WTC11 (cell line): ENCODE results near the gene CHST6. TPM values are rescaled to one million over a fixed set of nuclear protein-coding genes. Genes with fewer than 3 reads are reported as not detected.
A peak's percentile ranks its signal among the peaks of the same experiment; 100 is the strongest.

ENCODE experiments used
- ATAC-seq: fragments of 200-7000 bp; cut with Tn5 transposase; 2 replicates; pipeline ENCODE4 v1.10.0; 2021; ENCODE audit warnings: mild to moderate bottlenecking, moderate library complexity
- CTCF ChIA-PET: fragments of 300-600 bp; sonication (Branson Sonifier 250); formaldehyde crosslinking; loops from one replicate; lab custom pipeline; 2021; ENCODE audit warnings: antibody characterized with exemption; lab: Charles Lee
- POLR2A ChIA-PET: fragments of 350-600 bp; sonication (Branson Sonifier 250); formaldehyde crosslinking; loops from one replicate; lab custom pipeline; 2021; ENCODE audit warnings: antibody characterized with exemption; lab: Charles Lee
- DNase-seq: peaks from one replicate; pipeline ENCODE4 v3.0.0; 2021; ENCODE audit warnings: low spot score
- H3K27ac Mint-ChIP-seq: 2 replicates; pipeline ENCODE4 v1.8.0; 2021; ENCODE audit warnings: mixed read lengths
- H3K27me3 Mint-ChIP-seq: 2 replicates; pipeline ENCODE4 v1.8.0; 2021; ENCODE audit warnings: low read depth, mild to moderate bottlenecking, moderate library complexity, mixed read lengths
- H3K36me3 Mint-ChIP-seq: 2 replicates; pipeline ENCODE4 v1.8.0; 2021; ENCODE audit warnings: mixed read lengths
- H3K4me1 Mint-ChIP-seq: 2 replicates; pipeline ENCODE4 v1.8.0; 2022; ENCODE audit warnings: mixed read lengths
- H3K4me3 Mint-ChIP-seq: 2 replicates; pipeline ENCODE4 v1.8.0; 2021; ENCODE audit warnings: mild to moderate bottlenecking, moderate library complexity, mixed read lengths
- H3K9me3 Mint-ChIP-seq: 2 replicates; pipeline ENCODE4 v1.8.0; 2021; ENCODE audit warnings: mixed read lengths
- CREM ChIP-seq: sonication (generic); formaldehyde crosslinking; IDR thresholded peaks from 2 replicates; pipeline ENCODE4 v1.8.1; 2022; ENCODE audit warnings: mild to moderate bottlenecking, missing genetic modification reagents, moderate library complexity
- CTCF ChIP-seq: fragments of 200-600 bp; IDR thresholded peaks from 2 replicates; pipeline ENCODE4 v1.8.0; 2022; ENCODE audit warnings: antibody characterized with exemption
- ERG ChIP-seq: fragments of 250-450 bp; sonication (Bioruptor Pico); IDR thresholded peaks from 2 replicates; pipeline ENCODE4 v1.8.0; 2021; ENCODE audit warnings: mild to moderate bottlenecking
- FOXJ3 ChIP-seq: sonication (generic); formaldehyde crosslinking; IDR thresholded peaks from 2 replicates; pipeline ENCODE4 v1.9.0; 2021; ENCODE audit warnings: missing genetic modification reagents, mild to moderate bottlenecking, borderline replicate concordance
- FOXP4 ChIP-seq: sonication (generic); formaldehyde crosslinking; IDR thresholded peaks from 2 replicates; pipeline ENCODE4 v1.8.0; 2022; ENCODE audit warnings: mild to moderate bottlenecking, missing genetic modification reagents
- GABPB1 ChIP-seq: sonication (generic); formaldehyde crosslinking; IDR thresholded peaks from 2 replicates; pipeline ENCODE4 v1.8.1; 2023; ENCODE audit warnings: mild to moderate bottlenecking, missing genetic modification reagents
- NR1H2 ChIP-seq: sonication (generic); formaldehyde crosslinking; IDR thresholded peaks from 2 replicates; pipeline ENCODE4 v1.9.0; 2021; ENCODE audit warnings: mild to moderate bottlenecking, moderate library complexity, missing genetic modification reagents
- PRDM15 ChIP-seq: sonication (generic); formaldehyde crosslinking; IDR thresholded peaks from 2 replicates; pipeline ENCODE4 v1.8.0; 2022; ENCODE audit warnings: missing genetic modification reagents
- SP1 ChIP-seq: sonication (generic); formaldehyde crosslinking; conservative IDR thresholded peaks from 2 replicates; pipeline ENCODE4 v1.8.1; 2022; ENCODE audit warnings: missing genetic modification reagents
- TEAD4 ChIP-seq: sonication (generic); formaldehyde crosslinking; IDR thresholded peaks from 2 replicates; pipeline ENCODE4 v1.8.0; 2022; ENCODE audit warnings: mild to moderate bottlenecking, missing genetic modification reagents
- TP53 ChIP-seq: sonication (generic); formaldehyde crosslinking; IDR thresholded peaks from 2 replicates; pipeline ENCODE4 v1.8.1; 2023; ENCODE audit warnings: mild to moderate bottlenecking, missing genetic modification reagents
- ZNF317 ChIP-seq: sonication (generic); formaldehyde crosslinking; IDR thresholded peaks from 2 replicates; pipeline ENCODE4 v1.8.1; 2023; ENCODE audit warnings: low read depth, mild to moderate bottlenecking, moderate library complexity, missing genetic modification reagents, borderline replicate concordance
- ZNF512 ChIP-seq: sonication (generic); formaldehyde crosslinking; IDR thresholded peaks from 2 replicates; pipeline ENCODE4 v1.8.1; 2022; ENCODE audit warnings: missing genetic modification reagents, borderline replicate concordance
- total RNA-seq: library from RNA; stranded (reverse); gene quantifications from 3 replicates; pipeline ENCODE4 v1.2.3, GENCODE V29; 2021

The CHST6 gene
- total RNA-seq, 1 experiment from 2014 or later: 20.2 TPM

- peak overlapping the region; percentile 84 for H3K27ac Mint-ChIP-seq
- H3K27me3 Mint-ChIP-seq: no peaks in the 10 kb centered on the region
- no peak for ATAC-seq
- ChIA-PET POLR2A (no interaction called here), CTCF (interaction anchor here (0.9 to 5.1 kb wide), 13 partner anchors 8 to 148 kb away, joined by 3 to 55 read pairs (median 4); partner anchors contain the start of genes CHST6, GABARAPL2 and TMEM170A)
- no peak for TF ChIP-seq CREM (CRISPR knock-in tag)
- TF ChIP-seq GABPB1: peak; percentile 65
- no peak for TF ChIP-seq FOXJ3 (CRISPR knock-in tag)
- no peak for TF ChIP-seq ERG
- no peak for TF ChIP-seq FOXP4 (CRISPR knock-in tag)
- peaks cover 16% of the 10 kb centered on the region for H3K36me3 Mint-ChIP-seq
- H3K4me1 Mint-ChIP-seq: peaks cover 23% of the 10 kb centered on the region
- no peak overlapping the region for H3K4me3 Mint-ChIP-seq
- H3K9me3 Mint-ChIP-seq: peaks cover 6% of the 10 kb centered on the region; the same call in 1 of the 2 replicates
- DNase-seq: no peak
Measured at GRCh38 chr16:75472908-75473877, 22.0 kb downstream of the CHST6 start.

GRCh38 chr16:75471723-75472633 lies 23.3 kb downstream of the CHST6 start:
- H3K9me3 Mint-ChIP-seq: peaks cover 6% of the 10 kb centered on the region; the same call in 1 of the 2 replicates
- H3K4me1 Mint-ChIP-seq: peaks cover 23% of the 10 kb centered on the region
- H3K27me3 Mint-ChIP-seq: no peaks in the 10 kb centered on the region
- no peak for TF ChIP-seq TEAD4
- peak; percentile 50; the same call in 1 of the 2 replicates for TF ChIP-seq CTCF
- peak; percentile 52; the same call in 1 of the 2 replicates for TF ChIP-seq FOXP4 (CRISPR knock-in tag)
- TF ChIP-seq SP1 (CRISPR knock-in tag): 0 out of 2 replicates have a peak, but pooled peaks have one; percentile 22
- peak overlapping the region; percentile 84 for H3K27ac Mint-ChIP-seq
- peaks cover 13% of the 10 kb centered on the region; the same call in 1 of the 2 replicates for H3K36me3 Mint-ChIP-seq
- DNase-seq: peak; percentile 48
- ATAC-seq: peak; percentile 84
- POLR2A ChIA-PET: no interaction called here
- peak overlapping the region; percentile 37 for H3K4me3 Mint-ChIP-seq
- CTCF ChIA-PET: interaction anchor here (0.6 to 5.1 kb wide), 18 partner anchors 20 to 150 kb away, joined by 3 to 55 read pairs (median 4); partner anchors contain the start of genes CFDP1, CHST6 and GABARAPL2

- CTCF ChIA-PET: interaction anchor here (0.7 to 3.0 kb wide), 4 partner anchors 11 to 46 kb away, joined by 3 to 23 read pairs (median 7); partner anchors contain the start of gene CHST6
- TF ChIP-seq PRDM15 (CRISPR knock-in tag): no peak
- no peak for TF ChIP-seq ZNF317
- TF ChIP-seq ZNF512: no peak
- TF ChIP-seq TP53: no peak
- TF ChIP-seq NR1H2 (CRISPR knock-in tag): no peak
Measured at GRCh38 chr16:75466760-75467159, 28.5 kb downstream of the CHST6 start.

More at GRCh38 chr16:75466760-75467159, 28.5 kb downstream of the CHST6 start:
- H3K36me3 Mint-ChIP-seq: no peaks in the 10 kb centered on the region
- H3K27ac Mint-ChIP-seq: no peak overlapping the region
- H3K27me3 Mint-ChIP-seq: no peaks in the 10 kb centered on the region
- DNase-seq: no peak
- POLR2A ChIA-PET: no interaction called here
- no peak for ATAC-seq
- no peak overlapping the region for H3K4me3 Mint-ChIP-seq
- peaks cover 27% of the 10 kb centered on the region for H3K4me1 Mint-ChIP-seq
- no peaks in the 10 kb centered on the region for H3K9me3 Mint-ChIP-seq
